ENCODE measurements around the gene GLTP.

DNA sequence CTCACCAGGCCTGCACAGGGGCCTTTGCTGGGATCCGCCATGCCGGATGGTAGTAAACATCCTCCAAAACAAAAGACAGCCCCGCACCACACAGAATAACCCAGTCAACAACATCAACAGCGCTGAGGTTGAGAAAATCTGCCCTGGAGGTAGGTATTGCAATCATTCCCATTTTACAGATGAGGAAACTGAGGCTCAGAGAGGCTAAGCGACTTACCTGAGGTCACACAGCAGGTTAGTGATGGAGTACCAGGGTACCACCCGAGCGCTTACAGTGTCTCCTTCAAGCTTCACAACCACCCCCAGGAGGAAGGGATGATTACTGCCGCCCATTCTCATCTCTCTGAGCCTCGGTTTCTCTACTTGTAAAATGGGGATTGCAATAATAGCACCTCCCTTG lies 62.1 kb downstream of the GLTP start:
- TF ChIP-seq, protein P1, sequence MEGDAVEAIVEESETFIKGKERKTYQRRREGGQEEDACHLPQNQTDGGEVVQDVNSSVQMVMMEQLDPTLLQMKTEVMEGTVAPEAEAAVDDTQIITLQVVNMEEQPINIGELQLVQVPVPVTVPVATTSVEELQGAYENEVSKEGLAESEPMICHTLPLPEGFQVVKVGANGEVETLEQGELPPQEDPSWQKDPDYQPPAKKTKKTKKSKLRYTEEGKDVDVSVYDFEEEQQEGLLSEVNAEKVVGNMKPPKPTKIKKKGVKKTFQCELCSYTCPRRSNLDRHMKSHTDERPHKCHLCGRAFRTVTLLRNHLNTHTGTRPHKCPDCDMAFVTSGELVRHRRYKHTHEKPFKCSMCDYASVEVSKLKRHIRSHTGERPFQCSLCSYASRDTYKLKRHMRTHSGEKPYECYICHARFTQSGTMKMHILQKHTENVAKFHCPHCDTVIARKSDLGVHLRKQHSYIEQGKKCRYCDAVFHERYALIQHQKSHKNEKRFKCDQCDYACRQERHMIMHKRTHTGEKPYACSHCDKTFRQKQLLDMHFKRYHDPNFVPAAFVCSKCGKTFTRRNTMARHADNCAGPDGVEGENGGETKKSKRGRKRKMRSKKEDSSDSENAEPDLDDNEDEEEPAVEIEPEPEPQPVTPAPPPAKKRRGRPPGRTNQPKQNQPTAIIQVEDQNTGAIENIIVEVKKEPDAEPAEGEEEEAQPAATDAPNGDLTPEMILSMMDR (IDR thresholded peaks at IDR 0.05), result no peak
- no peak for TF ChIP-seq POLR2A (IDR thresholded peaks at IDR 0.05)

Measured in adrenal gland (tissue), 5 donors.